ENCODE data around the gene CEL. TPM values are rescaled to one million over a fixed set of nuclear protein-coding genes. Genes with fewer than 3 reads are reported as not detected.

The CEL gene
- total and polyA plus RNA-seq, 11 donors, result 0.61 to 4.0 (median 2.3) TPM

DNA sequence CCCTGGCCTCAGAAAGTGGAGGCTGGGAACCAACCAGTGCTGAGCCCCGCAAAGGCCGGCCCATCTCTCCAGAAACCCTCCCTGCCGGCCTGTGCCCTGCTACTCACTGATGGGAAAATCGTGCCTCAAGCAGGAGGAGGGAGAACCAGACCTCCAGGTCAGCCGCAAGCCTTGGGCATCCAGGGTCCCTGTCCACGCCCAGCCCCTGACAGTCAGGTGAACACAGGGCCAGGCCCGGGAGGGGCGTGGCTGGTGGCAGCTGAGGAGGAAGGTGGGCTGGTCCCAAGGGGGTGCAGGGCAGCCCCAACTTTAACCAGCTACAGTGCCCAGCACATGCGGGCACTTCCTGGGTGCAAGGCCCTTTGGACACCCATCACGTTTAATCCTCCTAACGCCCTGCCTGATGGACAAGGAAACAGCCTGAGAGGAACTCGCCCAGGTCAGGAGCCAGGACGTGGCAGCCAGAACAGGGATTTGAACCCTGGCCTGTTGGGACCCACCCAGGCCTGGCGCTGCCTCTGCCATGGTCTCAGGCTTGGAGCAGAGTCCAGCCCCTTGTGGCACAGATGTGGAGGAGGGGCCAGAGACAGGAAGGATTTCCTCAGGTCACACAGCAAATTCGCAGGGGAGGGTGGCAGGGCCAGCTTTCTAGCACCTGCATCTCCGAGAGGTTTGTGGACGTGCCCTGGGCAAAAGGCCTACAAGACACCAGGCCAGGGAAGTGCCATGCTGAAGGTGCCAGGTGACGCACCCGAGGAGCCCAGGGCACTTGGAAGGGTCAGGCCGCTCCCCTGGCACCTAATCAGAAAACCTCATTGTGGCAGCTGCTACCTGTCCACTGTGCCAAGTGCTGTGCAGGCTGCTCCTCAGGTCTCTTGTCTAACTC, 54.8 kb downstream of the CEL start:
- peak in 3 of 5 donors; percentile 25 to 66 (median 36) for DNase-seq
- 69 to 80% (median 75%) methylated on average over 10 to 20 of the region's 20 CpGs for WGBS, 4 donors
- H3K27ac ChIP-seq, result peak overlapping the region in 10 of 12 donors; percentile 20 to 97 (median 80)
- intact Hi-C loops (cut with DNase I), result loop anchor here in 1 of 10 donors (2.0 kb wide), 1 partner anchor 18 kb away; no protein-coding TSS in a partner anchor
- H3K36me3 ChIP-seq, result peaks cover 0 to 12% (median under 1%) of the 10 kb centered on the region in 9 donors
- H3K4me1 ChIP-seq, result peaks cover 35 to 96% (median 89%) of the 10 kb centered on the region in 12 donors
- no peak for TF ChIP-seq POLR2A (IDR thresholded peaks at IDR 0.05)
- TF ChIP-seq, protein P1, sequence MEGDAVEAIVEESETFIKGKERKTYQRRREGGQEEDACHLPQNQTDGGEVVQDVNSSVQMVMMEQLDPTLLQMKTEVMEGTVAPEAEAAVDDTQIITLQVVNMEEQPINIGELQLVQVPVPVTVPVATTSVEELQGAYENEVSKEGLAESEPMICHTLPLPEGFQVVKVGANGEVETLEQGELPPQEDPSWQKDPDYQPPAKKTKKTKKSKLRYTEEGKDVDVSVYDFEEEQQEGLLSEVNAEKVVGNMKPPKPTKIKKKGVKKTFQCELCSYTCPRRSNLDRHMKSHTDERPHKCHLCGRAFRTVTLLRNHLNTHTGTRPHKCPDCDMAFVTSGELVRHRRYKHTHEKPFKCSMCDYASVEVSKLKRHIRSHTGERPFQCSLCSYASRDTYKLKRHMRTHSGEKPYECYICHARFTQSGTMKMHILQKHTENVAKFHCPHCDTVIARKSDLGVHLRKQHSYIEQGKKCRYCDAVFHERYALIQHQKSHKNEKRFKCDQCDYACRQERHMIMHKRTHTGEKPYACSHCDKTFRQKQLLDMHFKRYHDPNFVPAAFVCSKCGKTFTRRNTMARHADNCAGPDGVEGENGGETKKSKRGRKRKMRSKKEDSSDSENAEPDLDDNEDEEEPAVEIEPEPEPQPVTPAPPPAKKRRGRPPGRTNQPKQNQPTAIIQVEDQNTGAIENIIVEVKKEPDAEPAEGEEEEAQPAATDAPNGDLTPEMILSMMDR (IDR thresholded peaks at IDR 0.05), result no peak
- no peak overlapping the region for H3K4me3 ChIP-seq
- H3K27me3 ChIP-seq, result no peaks in the 10 kb centered on the region
- no peak for ATAC-seq
- no peaks in the 10 kb centered on the region for H3K9me3 ChIP-seq

DNA sequence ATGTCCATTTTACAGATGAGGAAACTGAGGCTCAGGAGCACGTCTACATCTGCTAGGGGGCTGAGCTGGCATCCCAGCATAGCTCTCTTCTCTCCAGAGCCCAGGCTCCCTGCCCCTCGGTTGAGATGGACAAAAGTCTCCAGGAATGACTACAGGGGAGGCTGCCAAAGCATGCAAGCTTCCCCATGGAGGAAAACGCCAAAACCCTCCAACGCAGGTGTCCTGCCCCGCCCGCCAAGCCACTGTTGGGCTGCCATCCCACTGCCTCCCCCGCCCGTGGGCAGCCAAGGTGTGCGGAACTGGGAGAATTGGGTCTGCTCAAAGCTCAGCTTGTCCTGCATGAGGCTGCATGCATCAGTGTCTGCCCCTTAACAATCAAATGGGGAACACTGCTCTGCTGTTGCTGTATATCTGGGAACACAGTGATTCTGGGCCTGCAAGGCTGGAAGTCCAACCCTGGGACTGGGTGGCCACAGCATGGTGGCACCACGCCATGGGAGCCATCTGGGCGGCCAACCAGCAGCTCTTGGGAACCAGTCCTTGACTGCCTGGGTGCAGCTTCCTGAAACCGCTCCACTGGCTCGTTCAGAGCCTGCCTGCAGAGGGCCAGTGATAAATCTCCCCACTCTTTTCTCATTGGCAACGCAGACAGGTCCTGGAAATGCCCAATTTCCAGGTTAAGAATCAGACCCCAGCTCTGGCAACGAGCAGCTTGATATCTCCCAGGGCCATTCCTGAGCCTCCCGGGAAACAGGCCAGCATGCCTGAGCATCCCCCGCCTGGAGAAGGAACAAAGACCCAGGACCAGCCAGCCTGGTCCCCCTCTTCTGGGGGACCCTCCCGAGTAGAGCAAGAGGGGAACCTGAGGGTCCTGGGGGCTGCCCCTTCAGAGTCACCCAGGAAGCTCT, 55.7 kb downstream of the CEL start:
- H3K27ac ChIP-seq, result peak overlapping the region in 11 of 12 donors; percentile 11 to 97 (median 77)
- ATAC-seq (no peak), DNase-seq (peak; percentile 61 to 82 (median 67))
- no peak for TF ChIP-seq POLR2A (IDR thresholded peaks at IDR 0.05)
- TF ChIP-seq, protein P1 (IDR thresholded peaks at IDR 0.05), result no peak
- intact Hi-C loops (cut with DNase I), result loop anchor here in 1 of 10 donors (2.0 kb wide), 1 partner anchor 17 kb away; no protein-coding TSS in a partner anchor
- peaks cover 0 to 7% (median 0%) of the 10 kb centered on the region in 9 donors for H3K36me3 ChIP-seq
- no peaks in the 10 kb centered on the region for H3K27me3 ChIP-seq
- H3K4me3 ChIP-seq, result no peak overlapping the region
- no peaks in the 10 kb centered on the region for H3K9me3 ChIP-seq
- peaks cover 35 to 97% (median 93%) of the 10 kb centered on the region in 12 donors for H3K4me1 ChIP-seq
- WGBS, 4 donors, result 53 to 70% (median 61%) methylated on average over 11 to 18 of the region's 18 CpGs

DNA sequence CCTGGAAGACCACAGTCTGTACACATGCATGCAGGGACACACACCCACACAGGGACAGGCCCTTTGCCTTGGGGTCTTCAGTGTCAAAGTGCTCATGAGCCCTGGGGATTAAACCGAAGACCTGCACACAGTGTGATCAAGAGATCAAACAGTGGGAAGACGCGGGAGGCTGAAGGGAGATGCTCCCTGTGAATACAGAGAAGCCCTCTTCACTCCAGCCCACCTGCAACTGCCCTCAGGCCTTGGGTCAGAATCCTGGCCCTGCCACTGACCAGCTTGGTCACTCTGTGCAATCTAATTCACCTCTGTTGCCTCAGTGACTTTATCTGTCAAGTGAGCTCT, 56.4 kb downstream of the CEL start:
- H3K27ac ChIP-seq, result peak overlapping the region in 8 of 12 donors; percentile 31 to 97 (median 88)
- peak in 3 of 5 donors; percentile 12 to 27 (median 13) for DNase-seq
- 70 to 87% (median 79%) methylated on average over 3 of the region's 3 CpGs for WGBS, 4 donors
- peaks cover 0 to 7% (median 0%) of the 10 kb centered on the region in 9 donors for H3K36me3 ChIP-seq
- ATAC-seq, result no peak
- peak overlapping the region in 1 of 12 donors; percentile 76 for H3K4me3 ChIP-seq
- TF ChIP-seq POLR2A (IDR thresholded peaks at IDR 0.05), result no peak
- TF ChIP-seq, protein P1 (IDR thresholded peaks at IDR 0.05), result no peak
- intact Hi-C loops (cut with DNase I), result no loop called here
- peaks cover 34 to 97% (median 91%) of the 10 kb centered on the region in 12 donors for H3K4me1 ChIP-seq
- no peaks in the 10 kb centered on the region for H3K27me3 ChIP-seq
- H3K9me3 ChIP-seq, result no peaks in the 10 kb centered on the region
